ENCODE results near the gene ZNF420.
"Not testable (repeated sequence)": the region's sequence is repeated elsewhere in the genome, so short reads cannot be mapped to it uniquely, and the experiment has no call there.

The ZNF420 gene

GRCh38 chr19:37114001-37114400, 35.8 kb downstream of the ZNF420 start:
- H3K9me3 ChIP-seq (ENCODE audit: insufficient read depth, low read length) = peaks cover 16% of the 10 kb centered on the region; the same call in 1 of the 2 replicates
- no peaks in the 10 kb centered on the region for H3F3A ChIP-seq (ENCODE audit: insufficient read depth)

GRCh38 chr19:37122093-37122492, 43.9 kb downstream of the ZNF420 start:
- not testable (repeated sequence) for H3K79me2 ChIP-seq (ENCODE audit: insufficient read depth, low read length); H3K4me3 ChIP-seq (ENCODE audit: insufficient read depth, low read length, poor library complexity, severe bottlenecking); H3K9me2 ChIP-seq (replicated peaks; ENCODE audit: insufficient read depth, low read length); H3F3A ChIP-seq (ENCODE audit: insufficient read depth); H2AFZ ChIP-seq (ENCODE audit: low read depth, low read length, severe bottlenecking); H3K27me3 ChIP-seq (ENCODE audit: low read length); H4K20me1 ChIP-seq (ENCODE audit: low read depth, low read length); H3K27ac ChIP-seq (ENCODE audit: low read depth, low read length); H3K4me2 ChIP-seq (ENCODE audit: low read depth, low read length, poor library complexity, severe bottlenecking); H3K9ac ChIP-seq (ENCODE audit: low read length)
- Histone ChIP-seq H3K36me3 (ENCODE audit: low read length) (peaks cover 11% of the 10 kb centered on the region), H3K9me3 (ENCODE audit: insufficient read depth, low read length) (peaks cover 41% of the 10 kb centered on the region)

More at GRCh38 chr19:37114001-37114400, 35.8 kb downstream of the ZNF420 start:
- TF ChIP-seq CTCF (IDR thresholded peaks at IDR 0.05; ENCODE audit: insufficient read depth, low read length, poor library complexity, severe bottlenecking) (no peak), EZH2phosphoT487 (conservative IDR thresholded peaks at IDR 0.05; ENCODE audit: low read length) (no peak)
- Histone ChIP-seq H3K4me3 (ENCODE audit: insufficient read depth, low read length, poor library complexity, severe bottlenecking) (no peak overlapping the region), H3K4me2 (ENCODE audit: low read depth, low read length, poor library complexity, severe bottlenecking) (no peak overlapping the region), H4K20me1 (ENCODE audit: low read depth, low read length) (no peaks in the 10 kb centered on the region), H2AFZ (ENCODE audit: low read depth, low read length, severe bottlenecking) (no peak overlapping the region), H3K27me3 (ENCODE audit: low read length) (no peaks in the 10 kb centered on the region), H3K27ac (ENCODE audit: low read depth, low read length) (no peak overlapping the region), H3K9me2 (replicated peaks; ENCODE audit: insufficient read depth, low read length) (no peaks in the 10 kb centered on the region), H3K36me3 (ENCODE audit: low read length) (0 out of 2 replicates have a peak, but pooled peaks cover 4% of the 10 kb centered on the region), H3K79me2 (ENCODE audit: insufficient read depth, low read length) (no peaks in the 10 kb centered on the region), H3K9ac (ENCODE audit: low read length) (no peak overlapping the region)

GRCh38 chr19:37127999-37128820, 50.0 kb downstream of the ZNF420 start:
- no peak for TF ChIP-seq CTCF (IDR thresholded peaks at IDR 0.05; ENCODE audit: insufficient read depth, low read length, poor library complexity, severe bottlenecking)
- TF ChIP-seq EZH2phosphoT487 (conservative IDR thresholded peaks at IDR 0.05; ENCODE audit: low read length) = no peak

GRCh38 chr19:37128821-37129177, 50.6 kb downstream of the ZNF420 start:
- Histone ChIP-seq H3K79me2 (ENCODE audit: insufficient read depth, low read length) (no peaks in the 10 kb centered on the region), H3K36me3 (ENCODE audit: low read length) (peaks cover 41% of the 10 kb centered on the region), H3K9ac (ENCODE audit: low read length) (no peak overlapping the region), H2AFZ (ENCODE audit: low read depth, low read length, severe bottlenecking) (no peak overlapping the region), H3K27ac (ENCODE audit: low read depth, low read length) (no peak overlapping the region), H3K9me3 (ENCODE audit: insufficient read depth, low read length) (peaks cover 93% of the 10 kb centered on the region), H3F3A (ENCODE audit: insufficient read depth) (no peaks in the 10 kb centered on the region), H3K27me3 (ENCODE audit: low read length) (no peaks in the 10 kb centered on the region), H4K20me1 (ENCODE audit: low read depth, low read length) (no peaks in the 10 kb centered on the region), H3K4me3 (ENCODE audit: insufficient read depth, low read length, poor library complexity, severe bottlenecking) (no peak overlapping the region), H3K9me2 (replicated peaks; ENCODE audit: insufficient read depth, low read length) (no peaks in the 10 kb centered on the region), H3K4me2 (ENCODE audit: low read depth, low read length, poor library complexity, severe bottlenecking) (no peak overlapping the region)
- TF ChIP-seq CTCF (IDR thresholded peaks at IDR 0.05; ENCODE audit: insufficient read depth, low read length, poor library complexity, severe bottlenecking) (no peak), EZH2phosphoT487 (conservative IDR thresholded peaks at IDR 0.05; ENCODE audit: low read length) (no peak)

More at GRCh38 chr19:37127999-37128820, 50.0 kb downstream of the ZNF420 start:
- Histone ChIP-seq H3K4me3 (ENCODE audit: insufficient read depth, low read length, poor library complexity, severe bottlenecking) (no peak overlapping the region), H2AFZ (ENCODE audit: low read depth, low read length, severe bottlenecking) (no peak overlapping the region), H3K27ac (ENCODE audit: low read depth, low read length) (no peak overlapping the region), H3K4me2 (ENCODE audit: low read depth, low read length, poor library complexity, severe bottlenecking) (no peak overlapping the region), H3K36me3 (ENCODE audit: low read length) (peaks cover 41% of the 10 kb centered on the region), H3K9me2 (replicated peaks; ENCODE audit: insufficient read depth, low read length) (no peaks in the 10 kb centered on the region), H4K20me1 (ENCODE audit: low read depth, low read length) (no peaks in the 10 kb centered on the region), H3F3A (ENCODE audit: insufficient read depth) (no peaks in the 10 kb centered on the region), H3K9ac (ENCODE audit: low read length) (no peak overlapping the region), H3K79me2 (ENCODE audit: insufficient read depth, low read length) (no peaks in the 10 kb centered on the region), H3K9me3 (ENCODE audit: insufficient read depth, low read length) (peaks cover 89% of the 10 kb centered on the region), H3K27me3 (ENCODE audit: low read length) (no peaks in the 10 kb centered on the region)
